Kidney epithelial cell (primary cell): ENCODE results near the gene TMUB1. TPM values are rescaled to one million over a fixed set of nuclear protein-coding genes. Genes with fewer than 3 reads are reported as not detected.

Source experiments
- DNase-seq: peaks from one replicate; pipeline ENCODE4 v3.0.0-alpha.2; 2010; ENCODE audit warnings: low read depth
- H3K27me3 ChIP-seq: 2 replicates; pipeline ENCODE4 v1.6.0; 2011; ENCODE audit warnings: low read length; ENCODE audit not compliant: control insufficient read depth, insufficient read depth
- H3K36me3 ChIP-seq: 2 replicates; pipeline ENCODE4 v1.5.1; 2011; ENCODE audit warnings: low read length; ENCODE audit not compliant: control insufficient read depth, insufficient read depth
- H3K4me3 ChIP-seq: 2 replicates; pipeline ENCODE4 v1.5.1; 2011; ENCODE audit warnings: low read depth, mild to moderate bottlenecking, control low read depth, low read length
- CTCF ChIP-seq: IDR thresholded peaks from 2 replicates; pipeline ENCODE4 v1.5.1; 2011; ENCODE audit warnings: mild to moderate bottlenecking, moderate library complexity, low read length, control low read depth, inconsistent platforms; ENCODE audit not compliant: insufficient read depth, poor library complexity, severe bottlenecking
- total RNA-seq: library from RNA; depleted of rRNA; stranded (reverse); fragments of >200 nt; gene quantifications from 2 replicates; pipeline ENCODE4 v1.2.3, GENCODE V29; 2015

TMUB1 gene
- total RNA-seq, 1 donor from 2014 or later = 46.3 TPM

- Histone ChIP-seq H3K36me3 (peaks cover 2% of the 10 kb centered on the region), H3K4me3 (no peak overlapping the region), H3K27me3 (no peaks in the 10 kb centered on the region)
- TF ChIP-seq CTCF = no peak
- DNase-seq = no peak
Measured at GRCh38 chr7:151129960-151130591, 46.8 kb upstream of the TMUB1 start.

- peaks cover 3% of the 10 kb centered on the region for H3K36me3 ChIP-seq
Measured at GRCh38 chr7:151129117-151129959, 46.0 kb upstream of the TMUB1 start.

DNA sequence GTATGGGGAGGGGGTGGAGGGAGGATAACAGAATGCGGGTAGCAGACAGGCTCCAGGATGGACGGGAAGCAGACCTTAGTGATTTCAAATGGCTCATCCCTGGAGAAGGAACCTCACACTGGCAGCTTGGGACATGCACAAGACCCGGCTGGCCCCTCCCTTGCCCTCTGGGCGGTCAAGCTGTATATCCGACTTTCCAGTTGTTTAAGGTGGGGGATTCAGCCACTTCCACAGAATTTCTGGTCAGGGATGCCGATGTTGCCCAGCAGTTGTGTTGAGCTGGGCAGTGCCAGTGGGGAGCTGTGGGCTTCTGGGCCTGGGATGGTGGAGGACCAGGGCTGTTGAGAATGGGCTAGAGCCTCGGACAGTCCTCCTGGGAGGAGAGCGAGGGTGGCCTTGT lies 45.4 kb upstream of the TMUB1 start:
- Histone ChIP-seq H3K4me3 (no peak overlapping the region), H3K36me3 (peaks cover 3% of the 10 kb centered on the region), H3K27me3 (no peaks in the 10 kb centered on the region)
- TF ChIP-seq CTCF = no peak
- DNase-seq = no peak

More at GRCh38 chr7:151129117-151129959, 46.0 kb upstream of the TMUB1 start:
- TF ChIP-seq CTCF = no peak
- H3K27me3 ChIP-seq = no peaks in the 10 kb centered on the region
- no peak overlapping the region for H3K4me3 ChIP-seq
- no peak for DNase-seq

DNA sequence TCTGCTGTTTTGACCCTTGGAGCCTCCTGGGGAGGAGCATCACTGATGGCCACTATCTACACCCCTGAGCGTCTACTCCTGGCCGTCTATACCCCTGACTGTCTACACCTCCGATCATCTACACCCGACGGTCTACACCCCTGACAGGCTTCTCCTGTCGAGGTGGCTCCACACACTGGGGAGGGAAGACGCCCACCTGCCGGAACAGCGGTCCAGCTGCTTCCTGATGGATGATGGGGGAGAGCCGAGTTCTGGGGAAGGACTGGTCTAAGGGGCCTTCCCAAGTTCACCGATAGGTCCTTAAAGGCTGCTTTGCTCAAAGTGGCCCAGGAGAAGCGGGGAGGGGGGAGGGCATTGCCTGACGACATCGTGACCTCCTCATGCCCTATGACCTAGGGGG lies 44.9 kb upstream of the TMUB1 start:
- TF ChIP-seq CTCF = no peak
- H3K4me3 ChIP-seq = no peak overlapping the region
- no peak for DNase-seq
- H3K27me3 ChIP-seq = no peaks in the 10 kb centered on the region
- H3K36me3 ChIP-seq = peaks cover 3% of the 10 kb centered on the region

DNA sequence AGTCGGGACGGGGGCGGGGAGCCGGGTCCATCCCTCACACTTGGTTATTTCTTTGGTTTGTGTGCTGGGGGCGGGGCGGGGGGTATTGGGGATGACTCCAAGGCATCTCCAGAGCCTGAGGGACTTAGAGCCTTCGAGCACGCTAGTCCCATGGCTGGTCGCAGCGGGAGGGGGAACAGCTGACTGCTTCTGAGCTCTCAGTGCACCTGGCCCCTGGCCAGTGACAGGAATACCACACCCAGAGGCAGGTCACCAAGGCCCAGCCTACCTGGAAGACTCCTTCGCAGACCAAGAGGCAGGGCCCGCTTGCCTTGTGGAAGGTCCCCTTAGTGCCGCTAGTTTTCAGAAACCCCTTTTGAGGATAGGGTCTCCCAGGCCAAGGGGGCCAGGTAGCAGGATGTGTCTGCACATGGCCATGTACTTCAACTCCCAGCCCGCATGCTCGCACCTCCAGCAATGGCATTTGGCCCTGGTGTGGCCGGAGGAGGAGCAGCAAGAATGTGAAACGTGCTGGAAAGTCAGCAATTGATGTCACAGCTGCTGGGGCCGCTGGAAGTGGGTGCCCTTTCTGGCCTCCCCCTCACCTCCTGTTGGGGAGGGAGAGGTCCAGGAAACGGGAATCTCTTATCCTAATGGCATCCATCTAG lies 43.3 kb upstream of the TMUB1 start:
- TF ChIP-seq CTCF = no peak
- peaks cover 3% of the 10 kb centered on the region for H3K36me3 ChIP-seq

More for the DNA sequence above, 43.3 kb upstream of the TMUB1 start:
- no peak overlapping the region for H3K4me3 ChIP-seq
- DNase-seq = no peak
- no peaks in the 10 kb centered on the region for H3K27me3 ChIP-seq
